ENCODE measurements around the gene UBN2. TPM values are rescaled to one million over a fixed set of nuclear protein-coding genes. Genes with fewer than 3 reads are reported as not detected.

UBN2 gene
- total RNA-seq, 2 experiments from 2014 or later, result 7.0 to 7.6 TPM

GRCh38 chr7:139246494-139246893 lies 15.5 kb downstream of the UBN2 start:
- H3K4me1 Mint-ChIP-seq (ENCODE audit: low read depth), result peaks cover 6% of the 10 kb centered on the region
- DNase-seq (no peak), ATAC-seq (no peak)
- H3K4me3 Mint-ChIP-seq, result no peak overlapping the region
- ChIA-PET CTCF (no interaction called here), POLR2A (no interaction called here)
- H3K27ac Mint-ChIP-seq, result no peak overlapping the region
- no peaks in the 10 kb centered on the region for H3K9me3 Mint-ChIP-seq
- intact Hi-C loops (cut with micrococcal nuclease), result no loop called here
- no peak for TF ChIP-seq CTCF (IDR thresholded peaks at IDR 0.05)
- peaks cover 27% of the 10 kb centered on the region for H3K36me3 Mint-ChIP-seq (ENCODE audit: low read depth)
- no peaks in the 10 kb centered on the region for H3K27me3 Mint-ChIP-seq

- ChIA-PET POLR2A (no interaction called here), CTCF (no interaction called here)
- H3K27me3 Mint-ChIP-seq, result no peaks in the 10 kb centered on the region
- intact Hi-C loops (cut with micrococcal nuclease), result no loop called here
- H3K9me3 Mint-ChIP-seq, result no peaks in the 10 kb centered on the region
- no peak overlapping the region for H3K4me3 Mint-ChIP-seq
- H3K4me1 Mint-ChIP-seq (ENCODE audit: low read depth), result peaks cover 6% of the 10 kb centered on the region
- H3K27ac Mint-ChIP-seq, result no peak overlapping the region
- DNase-seq, result no peak
- TF ChIP-seq CTCF (IDR thresholded peaks at IDR 0.05), result no peak
- peaks cover 31% of the 10 kb centered on the region for H3K36me3 Mint-ChIP-seq (ENCODE audit: low read depth)
- ATAC-seq, result no peak
Observed at GRCh38 chr7:139246905-139247304, 15.9 kb downstream of the UBN2 start.

GRCh38 chr7:139249179-139249810 lies 18.3 kb downstream of the UBN2 start:
- Mint-ChIP-seq H3K4me3 (no peak overlapping the region), H3K27me3 (no peaks in the 10 kb centered on the region), H3K9me3 (no peaks in the 10 kb centered on the region), H3K4me1 (ENCODE audit: low read depth) (peaks cover 2% of the 10 kb centered on the region), H3K27ac (no peak overlapping the region), H3K36me3 (ENCODE audit: low read depth) (peaks cover 29% of the 10 kb centered on the region)
- ChIA-PET CTCF (no interaction called here), POLR2A (no interaction called here)
- DNase-seq (no peak), ATAC-seq (no peak)
- intact Hi-C loops (cut with micrococcal nuclease), result no loop called here
- TF ChIP-seq CTCF (IDR thresholded peaks at IDR 0.05), result no peak

- ATAC-seq (no peak), DNase-seq (no peak)
- Mint-ChIP-seq H3K27me3 (no peaks in the 10 kb centered on the region), H3K4me3 (no peak overlapping the region), H3K9me3 (no peaks in the 10 kb centered on the region), H3K36me3 (ENCODE audit: low read depth) (peaks cover 23% of the 10 kb centered on the region), H3K27ac (no peak overlapping the region), H3K4me1 (ENCODE audit: low read depth) (no peaks in the 10 kb centered on the region)
- TF ChIP-seq CTCF (IDR thresholded peaks at IDR 0.05), result no peak
- intact Hi-C loops (cut with micrococcal nuclease), result no loop called here
- ChIA-PET CTCF (no interaction called here), POLR2A (no interaction called here)
Observed at GRCh38 chr7:139252451-139252850, 21.4 kb downstream of the UBN2 start.

- ChIA-PET POLR2A (no interaction called here), CTCF (no interaction called here)
- Mint-ChIP-seq H3K4me3 (no peak overlapping the region), H3K9me3 (no peaks in the 10 kb centered on the region), H3K27me3 (no peaks in the 10 kb centered on the region), H3K36me3 (ENCODE audit: low read depth) (peaks cover 20% of the 10 kb centered on the region), H3K4me1 (ENCODE audit: low read depth) (no peaks in the 10 kb centered on the region), H3K27ac (no peak overlapping the region)
- DNase-seq (no peak), ATAC-seq (no peak)
- intact Hi-C loops (cut with micrococcal nuclease), result no loop called here
- no peak for TF ChIP-seq CTCF (IDR thresholded peaks at IDR 0.05)
Observed at GRCh38 chr7:139254281-139254680, 23.2 kb downstream of the UBN2 start.

Data from activated CD8-positive, alpha-beta T cell treated with anti-CD3 and anti-CD28 coated beads for 36 hours (primary cell).